ENCODE results near the gene GPRC5B. TPM values are rescaled to one million over a fixed set of nuclear protein-coding genes. Genes with fewer than 3 reads are reported as not detected.

The GPRC5B gene
- total RNA-seq, 2 experiments from 2014 or later = 0.22 to 0.55 TPM

- H3K27me3 Mint-ChIP-seq (ENCODE audit: low read depth) = no peaks in the 10 kb centered on the region
- no peaks in the 10 kb centered on the region for H3K36me3 Mint-ChIP-seq (ENCODE audit: low read depth)
- H3K4me3 Mint-ChIP-seq = no peak overlapping the region
- H3K4me1 Mint-ChIP-seq (ENCODE audit: low read depth) = no peaks in the 10 kb centered on the region
- CTCF ChIA-PET = interaction anchor here (0.6 to 1.6 kb wide), 2 partner anchors 36 to 46 kb away, joined by 4 to 5 read pairs; no protein-coding TSS in a partner anchor
- no peak for DNase-seq
- intact Hi-C loops (cut with micrococcal nuclease) = no loop called here
- no peaks in the 10 kb centered on the region for H3K9me3 Mint-ChIP-seq
- H3K27ac Mint-ChIP-seq = no peak overlapping the region
Observed at GRCh38 chr16:19861811-19862327, 22.8 kb downstream of the GPRC5B start.

- CTCF ChIA-PET = no interaction called here
- no peak overlapping the region for H3K4me3 Mint-ChIP-seq
- H3K27me3 Mint-ChIP-seq (ENCODE audit: low read depth) = no peaks in the 10 kb centered on the region
- DNase-seq = no peak
- H3K27ac Mint-ChIP-seq = no peak overlapping the region
- H3K36me3 Mint-ChIP-seq (ENCODE audit: low read depth) = no peaks in the 10 kb centered on the region
- no peaks in the 10 kb centered on the region for H3K9me3 Mint-ChIP-seq
- intact Hi-C loops (cut with micrococcal nuclease) = no loop called here
- H3K4me1 Mint-ChIP-seq (ENCODE audit: low read depth) = no peaks in the 10 kb centered on the region
Observed at GRCh38 chr16:19861133-19861532, 23.5 kb downstream of the GPRC5B start.

GRCh38 chr16:19860166-19861041 is 24.2 kb downstream of the GPRC5B start:
- H3K36me3 Mint-ChIP-seq (ENCODE audit: low read depth) = no peaks in the 10 kb centered on the region
- H3K27me3 Mint-ChIP-seq (ENCODE audit: low read depth) = no peaks in the 10 kb centered on the region
- H3K27ac Mint-ChIP-seq = no peak overlapping the region
- intact Hi-C loops (cut with micrococcal nuclease) = no loop called here
- H3K4me3 Mint-ChIP-seq = no peak overlapping the region
- CTCF ChIA-PET = interaction anchor here (0.5 kb wide), 1 partner anchor 212 kb away, joined by 5 read pairs; no protein-coding TSS in a partner anchor
- no peaks in the 10 kb centered on the region for H3K4me1 Mint-ChIP-seq (ENCODE audit: low read depth)
- H3K9me3 Mint-ChIP-seq = no peaks in the 10 kb centered on the region
- DNase-seq = no peak

GRCh38 chr16:19859603-19860002 is 25.0 kb downstream of the GPRC5B start:
- CTCF ChIA-PET = interaction anchor here (0.5 kb wide), 1 partner anchor 211 kb away, joined by 5 read pairs; no protein-coding TSS in a partner anchor
- DNase-seq = no peak
- Mint-ChIP-seq H3K36me3 (ENCODE audit: low read depth) (no peaks in the 10 kb centered on the region), H3K4me1 (ENCODE audit: low read depth) (no peaks in the 10 kb centered on the region), H3K4me3 (no peak overlapping the region), H3K27me3 (ENCODE audit: low read depth) (no peaks in the 10 kb centered on the region), H3K9me3 (no peaks in the 10 kb centered on the region), H3K27ac (no peak overlapping the region)
- intact Hi-C loops (cut with micrococcal nuclease) = no loop called here

- Mint-ChIP-seq H3K4me3 (no peak overlapping the region), H3K36me3 (ENCODE audit: low read depth) (no peaks in the 10 kb centered on the region), H3K4me1 (ENCODE audit: low read depth) (no peaks in the 10 kb centered on the region)
Observed at GRCh38 chr16:19859166-19859565, 25.5 kb downstream of the GPRC5B start.

GRCh38 chr16:19858340-19859018 is 26.2 kb downstream of the GPRC5B start:
- DNase-seq = no peak
- Mint-ChIP-seq H3K9me3 (no peaks in the 10 kb centered on the region), H3K27ac (no peak overlapping the region), H3K4me1 (ENCODE audit: low read depth) (no peaks in the 10 kb centered on the region), H3K4me3 (no peak overlapping the region), H3K27me3 (ENCODE audit: low read depth) (no peaks in the 10 kb centered on the region), H3K36me3 (ENCODE audit: low read depth) (no peaks in the 10 kb centered on the region)
- CTCF ChIA-PET = no interaction called here
- intact Hi-C loops (cut with micrococcal nuclease) = no loop called here

More at GRCh38 chr16:19859166-19859565, 25.5 kb downstream of the GPRC5B start:
- CTCF ChIA-PET = no interaction called here
- H3K27ac Mint-ChIP-seq = no peak overlapping the region
- no peaks in the 10 kb centered on the region for H3K9me3 Mint-ChIP-seq
- no peaks in the 10 kb centered on the region for H3K27me3 Mint-ChIP-seq (ENCODE audit: low read depth)
- DNase-seq = no peak
- intact Hi-C loops (cut with micrococcal nuclease) = no loop called here

- Mint-ChIP-seq H3K4me1 (ENCODE audit: low read depth) (no peaks in the 10 kb centered on the region), H3K9me3 (no peaks in the 10 kb centered on the region), H3K4me3 (no peak overlapping the region), H3K36me3 (ENCODE audit: low read depth) (no peaks in the 10 kb centered on the region), H3K27me3 (ENCODE audit: low read depth) (no peaks in the 10 kb centered on the region), H3K27ac (no peak overlapping the region)
- intact Hi-C loops (cut with micrococcal nuclease) = no loop called here
- CTCF ChIA-PET = no interaction called here
- DNase-seq = no peak
Observed at GRCh38 chr16:19857593-19858339, 26.9 kb downstream of the GPRC5B start.

- Mint-ChIP-seq H3K36me3 (ENCODE audit: low read depth) (no peaks in the 10 kb centered on the region), H3K4me1 (ENCODE audit: low read depth) (no peaks in the 10 kb centered on the region), H3K27me3 (ENCODE audit: low read depth) (no peaks in the 10 kb centered on the region), H3K4me3 (no peak overlapping the region), H3K9me3 (no peaks in the 10 kb centered on the region), H3K27ac (no peak overlapping the region)
- no peak for DNase-seq
- intact Hi-C loops (cut with micrococcal nuclease) = no loop called here
- CTCF ChIA-PET = no interaction called here
Observed at GRCh38 chr16:19856120-19856519, 28.5 kb downstream of the GPRC5B start.

- intact Hi-C loops (cut with micrococcal nuclease) = no loop called here
- no peaks in the 10 kb centered on the region for H3K4me1 Mint-ChIP-seq (ENCODE audit: low read depth)
- no peaks in the 10 kb centered on the region for H3K36me3 Mint-ChIP-seq (ENCODE audit: low read depth)
- DNase-seq = no peak
- CTCF ChIA-PET = interaction anchor here (0.5 kb wide), 1 partner anchor 758 kb away, joined by 3 read pairs; no protein-coding TSS in a partner anchor
- H3K27ac Mint-ChIP-seq = no peak overlapping the region
- no peaks in the 10 kb centered on the region for H3K27me3 Mint-ChIP-seq (ENCODE audit: low read depth)
- H3K4me3 Mint-ChIP-seq = no peak overlapping the region
- H3K9me3 Mint-ChIP-seq = no peaks in the 10 kb centered on the region
Observed at GRCh38 chr16:19854543-19854876, 30.1 kb downstream of the GPRC5B start.

- CTCF ChIA-PET = no interaction called here
- intact Hi-C loops (cut with micrococcal nuclease) = no loop called here
- no peak overlapping the region for H3K4me3 Mint-ChIP-seq
- no peaks in the 10 kb centered on the region for H3K36me3 Mint-ChIP-seq (ENCODE audit: low read depth)
- no peaks in the 10 kb centered on the region for H3K9me3 Mint-ChIP-seq
- no peaks in the 10 kb centered on the region for H3K27me3 Mint-ChIP-seq (ENCODE audit: low read depth)
- no peak overlapping the region for H3K27ac Mint-ChIP-seq
- no peak for DNase-seq
- no peaks in the 10 kb centered on the region for H3K4me1 Mint-ChIP-seq (ENCODE audit: low read depth)
Observed at GRCh38 chr16:19853742-19854542, 30.7 kb downstream of the GPRC5B start.

GRCh38 chr16:19853132-19853741 is 31.4 kb downstream of the GPRC5B start:
- Mint-ChIP-seq H3K27ac (no peak overlapping the region), H3K27me3 (ENCODE audit: low read depth) (no peaks in the 10 kb centered on the region), H3K4me1 (ENCODE audit: low read depth) (no peaks in the 10 kb centered on the region), H3K4me3 (no peak overlapping the region), H3K9me3 (no peaks in the 10 kb centered on the region), H3K36me3 (ENCODE audit: low read depth) (no peaks in the 10 kb centered on the region)
- intact Hi-C loops (cut with micrococcal nuclease) = no loop called here
- no peak for DNase-seq
- CTCF ChIA-PET = no interaction called here
